Dermis microvascular lymphatic vessel endothelial cell (primary cell): ENCODE measurements around the gene SEMA6A. TPM values are rescaled to one million over a fixed set of nuclear protein-coding genes. Genes with fewer than 3 reads are reported as not detected.

Experiments
- DNase-seq, 2 donors: peaks; one replicate each; pipeline versions ENCODE4 v3.0.0 to v3.0.0-alpha.2; 2010; ENCODE audit warnings: low read depth in 2 of 2
- total RNA-seq: library from RNA; depleted of rRNA; stranded (reverse); fragments of >200 nt; gene quantifications from 2 replicates; pipeline ENCODE4 v1.2.1, GENCODE V29; 2014

SEMA6A gene
- total RNA-seq: 11.8 and 51.1 TPM in 2 replicates

GRCh38 chr5:116574367-116575325 lies at the start of gene SEMA6A:
TSS of gene SEMA6A (minus strand) at chr5:116574823. CDS start at chr5:116504944, 69,879 bp downstream.
- DNase-seq: peak; percentile 86 to 96

GRCh38 chr5:116622375-116623050 lies 47.9 kb upstream of the SEMA6A start:
- no peak for DNase-seq

- no peak for DNase-seq
These were observed 47.0 kb upstream of the SEMA6A start for GRCh38 chr5:116621599-116621998.

GRCh38 chr5:116616876-116617275 lies 42.3 kb upstream of the SEMA6A start:
- no peak for DNase-seq

GRCh38 chr5:116614603-116614920 lies 39.9 kb upstream of the SEMA6A start:
- DNase-seq: no peak

GRCh38 chr5:116613445-116613844 lies 38.8 kb upstream of the SEMA6A start:
- no peak for DNase-seq

GRCh38 chr5:116612431-116612830 lies 37.8 kb upstream of the SEMA6A start:
- no peak for DNase-seq

GRCh38 chr5:116605310-116606070 lies 30.9 kb upstream of the SEMA6A start:
- DNase-seq: no peak

- no peak for DNase-seq
These were observed 30.2 kb upstream of the SEMA6A start for GRCh38 chr5:116604805-116605204.

- DNase-seq: no peak
These were observed 26.3 kb upstream of the SEMA6A start for GRCh38 chr5:116600876-116601275.

GRCh38 chr5:116598911-116599310 lies 24.3 kb upstream of the SEMA6A start:
- no peak for DNase-seq

GRCh38 chr5:116595498-116595897 lies 20.9 kb upstream of the SEMA6A start:
- no peak for DNase-seq

GRCh38 chr5:116593340-116593739 lies 18.7 kb upstream of the SEMA6A start:
- no peak for DNase-seq

- DNase-seq: no peak
These were observed 10.6 kb upstream of the SEMA6A start for GRCh38 chr5:116585227-116585626.

- no peak for DNase-seq
These were observed 9.2 kb upstream of the SEMA6A start for GRCh38 chr5:116583862-116584222.

- peak in 1 of 2 donors; percentile 47 for DNase-seq
These were observed 8.7 kb upstream of the SEMA6A start for GRCh38 chr5:116583085-116583861.

GRCh38 chr5:116581910-116582309 lies 7.3 kb upstream of the SEMA6A start:
- no peak for DNase-seq

- DNase-seq: no peak
These were observed 4.5 kb upstream of the SEMA6A start for GRCh38 chr5:116579144-116579543.

GRCh38 chr5:116578676-116579075 lies 4.1 kb upstream of the SEMA6A start:
- no peak for DNase-seq

GRCh38 chr5:116577064-116577788 lies 2.6 kb upstream of the SEMA6A start:
- DNase-seq: no peak
